HG02623 (cell line): ENCODE results near the gene LTA.
"Not testable (repeated sequence)": the region's sequence is repeated elsewhere in the genome, so short reads cannot be mapped to it uniquely, and the experiment has no call there.

Experiments used
- ATAC-seq: cut with Tn5 transposase; IDR thresholded peaks from one replicate; pipeline ENCODE4 v1.9.1; 2021; ENCODE audit warnings: moderate library complexity; ENCODE audit not compliant: unreplicated experiment

LTA gene

DNA sequence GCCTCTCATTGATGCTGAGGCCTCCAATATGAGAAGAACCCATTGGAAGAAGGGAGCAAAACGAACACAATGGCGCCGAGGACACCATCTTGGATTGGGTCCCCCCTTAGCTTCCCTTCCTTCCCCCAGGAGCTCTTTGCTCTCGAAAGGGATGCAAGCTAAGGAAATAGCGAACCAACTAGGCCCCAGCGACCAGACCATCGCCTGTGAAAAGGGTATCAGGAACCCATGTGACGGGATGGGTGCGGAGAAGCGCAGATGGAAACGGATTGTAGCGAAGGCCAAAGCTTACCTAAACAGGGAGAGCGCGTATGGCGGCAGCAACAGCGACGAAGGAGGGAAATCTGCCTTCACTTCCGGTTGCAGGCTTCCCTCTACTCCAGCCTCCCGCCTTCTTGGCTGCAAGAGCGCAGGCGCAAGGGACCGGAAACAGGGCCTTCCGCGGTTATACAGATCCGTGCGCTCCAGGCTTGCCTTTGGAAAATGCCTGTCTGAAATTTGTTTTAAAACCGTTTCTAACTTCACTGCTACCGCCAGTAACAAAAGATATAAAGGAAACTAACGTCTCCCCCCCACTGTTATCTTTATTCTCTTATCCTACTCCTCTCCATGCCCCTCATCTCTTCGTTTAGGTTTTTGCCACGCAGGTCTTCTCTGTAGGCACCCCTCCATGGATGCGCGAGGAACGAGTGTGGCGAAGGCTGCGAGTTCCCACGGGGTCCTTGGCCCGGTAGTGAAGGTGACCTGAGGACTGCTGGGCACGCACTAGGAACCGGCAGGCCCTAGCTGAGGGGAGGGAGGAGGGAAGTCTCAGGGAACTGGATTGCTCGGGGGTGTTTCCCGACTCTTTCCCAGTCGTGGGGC lies 30.2 kb upstream of the LTA start, which contains the start of gene DDX39B:
DDX39B (minus strand) TSS at position 346 of the 864 bp plus-strand sequence. CDS start 1,471 bp downstream, outside the sequence.
- ATAC-seq = peak; percentile 65

DNA sequence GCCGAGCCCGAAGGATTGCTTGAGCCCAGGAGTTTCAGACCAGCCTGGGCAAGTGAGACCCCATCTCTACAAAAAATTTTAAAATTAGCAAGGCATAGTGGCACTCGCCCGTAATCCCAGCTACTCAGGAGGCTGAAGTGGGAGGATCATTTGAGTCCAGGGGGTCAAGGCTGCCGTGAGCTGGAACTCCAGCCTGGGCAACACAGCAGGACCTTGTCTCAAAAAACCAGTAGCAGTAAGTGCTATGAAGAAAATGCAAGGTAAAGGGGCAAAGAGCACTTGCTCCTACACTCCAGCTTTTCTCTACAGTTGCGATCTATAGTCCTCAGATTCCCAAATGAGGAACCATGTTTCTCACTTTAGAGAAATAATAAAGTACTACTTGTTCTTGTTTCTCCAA lies 28.4 kb upstream of the LTA start:
- ATAC-seq = no peak

DNA sequence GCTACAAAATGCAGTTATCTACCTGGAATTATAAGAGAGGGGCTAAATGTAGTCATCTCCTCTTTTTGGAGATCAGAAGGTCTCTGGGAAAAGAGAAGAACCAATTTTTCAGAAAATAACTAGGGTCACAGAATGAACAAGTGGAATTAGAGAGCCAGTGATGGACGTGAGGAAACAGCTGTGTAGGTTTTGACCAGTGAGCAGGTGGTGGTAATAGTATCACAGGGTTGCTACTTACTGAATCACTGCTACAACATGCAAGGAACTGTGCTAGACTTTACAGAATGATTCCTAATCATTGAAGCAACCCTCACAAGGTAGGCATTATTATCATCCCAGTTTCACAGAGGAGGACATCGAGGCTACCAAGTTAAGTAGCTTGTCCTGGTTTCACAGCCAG lies 27.4 kb upstream of the LTA start:
- no peak for ATAC-seq

DNA sequence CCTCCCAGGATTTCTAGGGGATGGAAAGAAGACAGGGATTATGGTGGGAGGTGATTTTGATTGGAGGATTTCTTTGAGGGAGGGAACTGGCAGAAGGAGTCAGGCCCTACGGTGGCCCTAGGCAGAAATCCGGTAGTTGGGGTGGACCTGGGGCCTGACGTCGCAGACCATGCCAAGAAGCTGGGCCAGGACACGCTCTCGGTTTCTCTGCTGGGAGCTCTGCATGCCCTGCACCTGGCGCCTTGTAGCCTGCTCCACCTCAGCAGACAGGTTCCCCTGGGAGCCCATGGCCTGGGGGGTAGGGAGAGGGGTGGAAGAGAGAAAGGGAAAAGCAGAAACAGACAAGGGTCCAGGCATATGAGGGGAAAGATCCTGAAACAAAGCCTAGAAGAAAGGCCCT lies 26.8 kb upstream of the LTA start:
- no peak for ATAC-seq

DNA sequence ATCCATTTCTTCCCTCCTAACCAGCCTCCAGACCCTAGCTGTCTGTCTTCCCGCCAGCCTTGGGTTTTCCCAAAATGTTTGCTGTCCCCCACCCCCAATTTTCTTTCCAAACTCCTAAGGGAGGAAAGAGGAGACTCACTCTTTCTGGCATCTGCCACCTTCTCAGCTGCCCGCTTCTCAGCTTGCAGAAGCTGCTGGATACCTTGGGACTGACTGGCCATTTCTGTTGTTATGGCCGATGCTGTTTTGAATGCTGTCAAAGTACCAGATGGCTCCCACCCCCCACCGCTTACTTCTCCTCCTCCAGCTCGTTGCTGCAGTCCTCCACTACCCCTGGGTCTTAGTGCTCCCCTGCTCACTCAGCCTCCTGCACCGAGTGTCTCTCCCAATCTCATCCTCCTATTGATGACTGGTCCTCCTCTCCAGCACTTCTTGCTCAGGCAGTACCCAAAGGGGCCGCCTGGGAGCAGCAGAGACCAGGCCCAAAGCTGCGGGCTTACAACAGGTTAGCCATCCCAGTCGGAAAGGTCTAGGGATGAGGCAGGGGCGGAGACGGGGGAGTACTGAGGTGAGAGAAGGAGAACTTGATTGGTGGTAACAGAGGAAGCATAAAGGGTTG lies 25.6 kb upstream of the LTA start, which contains the start of gene ATP6V1G2:
ATP6V1G2 (minus strand) TSS at position 270 of the 619 bp plus-strand sequence; CDS start at position 221, 49 bp downstream.
- ATAC-seq = peak; percentile 43

DNA sequence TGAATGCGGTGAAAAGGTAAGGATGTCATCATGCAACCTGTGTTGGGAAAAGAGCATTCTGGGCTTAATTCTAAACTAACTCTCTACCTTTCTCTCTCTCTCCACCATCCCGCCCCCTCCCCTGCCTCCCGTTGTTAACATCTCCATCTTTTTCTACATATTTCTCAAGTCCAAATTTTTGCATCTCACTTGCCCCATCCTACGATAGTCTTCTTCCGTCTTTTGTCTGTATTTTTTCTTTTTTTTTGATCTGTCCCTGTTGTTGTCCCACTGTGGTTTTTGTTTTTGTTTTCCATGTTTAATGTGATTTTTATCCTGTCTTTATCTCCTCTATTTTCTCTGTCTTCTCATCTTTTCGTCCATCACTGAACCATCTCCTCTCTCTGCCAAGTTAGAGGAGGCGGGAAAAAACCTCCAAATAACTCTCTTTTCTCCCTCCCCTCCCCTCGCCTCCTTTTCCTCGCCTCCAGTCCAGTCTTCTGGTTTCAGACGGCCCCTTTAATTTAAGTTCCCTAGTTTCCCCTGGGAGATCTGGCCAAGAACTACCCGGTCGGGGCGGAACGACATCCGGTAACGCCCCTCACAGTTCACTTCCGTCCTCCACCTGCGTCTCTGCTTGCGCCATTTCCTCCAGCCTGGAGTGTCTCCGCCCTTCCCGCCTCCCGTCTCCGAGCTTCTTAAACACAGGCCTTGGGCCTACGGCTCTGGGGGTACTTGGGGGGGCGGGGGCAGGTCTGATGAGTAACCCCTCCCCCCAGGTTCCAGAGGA lies 24.9 kb upstream of the LTA start, which contains the start of gene NFKBIL1:
NFKBIL1 (plus strand) TSS at position 651 of the 769 bp plus-strand sequence; CDS start at position 738, 87 bp downstream.
- ATAC-seq = peak; percentile 69

DNA sequence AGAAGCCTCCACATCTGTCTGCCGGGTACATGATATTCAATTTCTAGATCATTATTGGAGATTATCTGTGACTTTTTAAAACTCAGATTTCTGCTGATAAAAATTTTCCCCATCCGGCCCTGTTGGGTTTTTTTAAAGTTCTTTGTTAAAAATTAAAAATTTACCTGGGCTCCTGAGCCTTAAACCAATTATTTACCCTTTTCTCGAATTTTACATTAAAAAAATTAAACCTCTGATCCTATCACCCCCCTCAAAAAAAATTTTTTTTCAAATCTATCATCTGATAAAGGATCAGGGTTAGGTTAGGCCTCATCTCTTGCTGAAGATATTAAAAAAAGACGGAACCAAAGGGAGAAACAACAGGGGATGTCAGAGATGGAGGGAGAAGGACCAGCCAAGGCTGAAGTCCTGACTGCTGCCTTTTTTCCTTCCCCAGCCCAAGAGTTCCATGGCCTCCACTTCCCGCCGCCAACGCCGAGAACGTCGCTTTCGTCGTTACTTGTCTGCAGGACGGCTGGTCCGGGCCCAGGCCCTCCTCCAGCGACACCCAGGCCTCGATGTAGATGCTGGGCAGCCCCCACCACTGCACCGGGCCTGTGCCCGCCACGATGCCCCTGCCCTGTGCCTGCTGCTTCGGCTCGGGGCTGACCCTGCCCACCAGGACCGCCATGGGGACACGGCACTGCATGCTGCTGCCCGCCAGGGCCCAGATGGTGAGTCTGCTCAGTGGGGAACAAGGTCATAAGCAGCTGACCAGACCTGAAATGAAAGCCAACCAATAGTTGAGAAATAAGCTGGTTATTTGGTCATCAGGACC lies 24.2 kb upstream of the LTA start:
- ATAC-seq = no peak

DNA sequence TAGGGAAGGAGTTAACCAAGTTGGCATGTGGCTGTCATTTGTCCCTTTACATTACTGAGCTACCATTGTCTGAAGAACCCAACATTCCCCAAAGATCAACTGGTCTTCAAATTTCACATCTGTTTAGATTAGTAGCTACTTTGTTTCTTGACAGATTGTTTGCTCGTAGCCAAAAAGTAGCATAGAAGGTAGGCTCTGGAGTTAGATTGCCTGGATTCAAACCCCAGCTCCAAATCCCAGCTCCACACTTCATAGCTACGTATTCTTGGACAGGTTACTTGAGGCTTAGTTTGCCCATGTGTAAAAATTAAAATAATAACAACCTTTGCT lies 23.6 kb upstream of the LTA start:
- no peak for ATAC-seq

DNA sequence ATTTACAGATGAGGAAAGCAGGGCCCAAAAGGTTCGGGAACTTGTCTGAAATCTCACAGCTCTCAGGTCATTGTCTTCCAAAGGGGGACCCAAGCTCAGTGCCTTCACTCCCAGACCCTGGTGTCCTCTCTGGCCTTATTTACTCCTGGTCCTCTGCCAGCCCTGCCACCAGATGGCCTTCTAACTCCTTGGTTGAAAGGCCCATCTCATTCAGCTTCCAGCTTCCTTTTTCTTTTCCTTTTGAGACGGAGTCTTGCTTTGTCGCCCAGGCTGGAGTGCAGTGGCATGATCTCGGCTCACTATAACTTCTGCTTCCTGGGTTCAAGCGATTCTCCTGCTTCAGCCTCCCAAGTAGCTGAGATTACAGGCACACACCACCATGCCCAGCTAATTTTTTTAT lies 20.7 kb upstream of the LTA start:
- not testable (repeated sequence) for ATAC-seq

DNA sequence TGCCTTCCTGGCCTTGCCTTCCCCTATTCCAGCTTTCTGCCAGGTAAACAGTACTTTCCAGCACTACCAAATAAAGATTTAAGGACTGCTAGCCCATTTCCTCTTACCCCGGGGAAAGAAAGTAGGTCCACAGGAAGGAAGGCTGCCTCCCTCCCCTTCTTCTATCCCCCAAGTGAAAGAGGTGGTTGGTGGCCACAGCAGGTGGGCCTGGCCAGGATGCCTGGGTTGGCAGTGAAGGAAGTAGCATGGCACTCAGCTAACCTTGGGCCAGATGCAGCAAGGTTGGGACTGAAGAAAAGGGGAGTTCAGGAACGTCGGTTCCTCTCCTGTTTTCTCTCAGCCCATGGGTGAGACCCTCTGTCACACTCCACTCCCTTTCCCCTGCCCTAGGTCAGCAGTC lies 15.8 kb upstream of the LTA start:
- no peak for ATAC-seq

DNA sequence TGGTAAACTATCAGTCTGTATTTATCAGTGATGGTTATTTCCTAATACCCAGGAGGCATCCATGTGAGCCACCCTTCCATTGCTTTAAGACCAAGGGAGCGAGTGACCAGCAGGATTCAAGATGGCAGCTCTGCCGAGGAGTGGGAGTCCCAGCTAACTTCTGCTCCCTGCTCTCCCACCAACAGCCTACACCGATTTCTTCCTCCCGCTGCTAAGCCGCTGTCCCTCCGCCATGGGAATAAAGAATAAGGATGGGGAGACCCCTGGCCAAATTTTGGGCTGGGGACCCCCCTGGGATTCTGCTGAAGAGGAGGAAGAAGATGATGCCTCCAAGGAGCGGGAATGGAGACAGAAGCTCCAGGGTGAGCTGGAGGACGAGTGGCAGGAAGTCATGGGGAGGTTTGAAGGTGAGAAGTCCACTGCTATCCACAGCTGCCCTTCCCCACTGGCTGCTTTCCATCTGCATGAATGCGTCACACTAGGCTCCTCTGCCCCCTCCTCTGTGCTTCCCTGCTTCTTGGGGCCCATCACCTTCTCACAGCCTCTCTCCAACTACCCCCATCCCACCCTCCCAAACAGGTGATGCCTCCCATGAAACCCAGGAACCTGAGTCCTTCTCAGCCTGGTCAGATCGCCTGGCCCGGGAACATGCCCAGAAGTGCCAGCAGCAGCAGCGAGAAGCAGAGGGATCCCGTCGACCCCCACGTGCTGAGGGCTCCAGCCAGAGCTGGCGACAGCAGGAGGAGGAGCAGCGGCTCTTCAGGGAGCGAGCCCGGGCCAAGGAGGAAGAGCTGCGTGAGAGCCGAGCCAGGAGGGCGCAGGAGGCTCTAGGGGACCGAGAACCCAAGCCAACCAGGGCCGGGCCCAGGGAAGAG lies 14.4 kb upstream of the LTA start:
- no peak for ATAC-seq

DNA sequence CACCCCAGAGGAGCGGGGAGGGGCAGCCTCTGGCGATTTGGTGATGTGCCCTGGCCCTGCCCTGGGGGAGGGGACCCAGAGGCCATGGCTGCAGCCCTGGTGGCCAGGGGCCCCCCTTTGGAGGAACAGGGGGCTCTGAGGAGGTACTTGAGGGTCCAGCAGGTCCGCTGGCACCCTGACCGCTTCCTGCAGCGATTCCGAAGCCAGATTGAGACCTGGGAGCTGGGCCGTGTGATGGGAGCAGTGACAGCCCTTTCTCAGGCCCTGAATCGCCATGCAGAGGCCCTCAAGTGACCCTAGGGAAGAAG lies 13.8 kb upstream of the LTA start:
- ATAC-seq = no peak

DNA sequence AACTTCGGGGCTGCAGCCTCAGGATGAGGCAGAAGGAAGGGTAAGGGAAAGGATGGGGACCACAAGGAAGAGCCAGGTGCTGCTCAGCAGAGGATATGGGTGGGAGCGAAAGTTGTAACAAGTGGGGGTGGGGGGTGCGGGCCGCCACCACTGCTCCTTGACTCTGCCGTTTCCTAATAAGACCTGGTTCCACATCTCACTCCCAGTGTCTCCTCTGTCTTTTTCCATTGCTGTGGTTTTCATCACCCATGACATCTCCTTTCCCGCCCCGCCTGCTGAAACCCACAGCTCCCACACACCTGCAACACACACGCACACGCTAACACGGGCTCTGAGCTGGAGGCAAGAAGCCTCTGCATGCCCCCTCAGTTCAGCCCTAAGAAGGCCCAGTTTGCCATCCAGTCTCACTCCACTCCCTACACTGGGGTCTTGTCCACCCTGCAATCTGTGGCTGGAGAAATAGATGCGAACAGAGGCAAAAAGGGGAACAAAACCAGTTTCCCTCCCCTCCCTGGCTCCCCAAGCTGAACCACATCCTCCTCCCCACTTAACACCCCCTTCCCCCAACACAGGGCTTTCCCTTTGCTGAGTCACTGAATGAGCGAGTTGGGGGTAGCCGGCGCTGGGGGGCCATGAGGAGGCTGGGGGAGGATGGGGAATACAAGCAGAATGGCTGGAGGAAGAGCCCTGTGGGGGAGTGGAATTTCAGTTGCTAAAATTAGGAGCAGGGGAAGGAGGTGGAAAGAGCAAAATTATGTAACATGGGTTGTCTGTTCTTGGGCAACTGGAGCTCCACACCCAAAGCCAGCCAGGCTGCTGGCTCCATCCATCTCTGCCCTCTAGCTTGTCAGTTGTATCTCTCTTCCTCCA lies 13.2 kb upstream of the LTA start:
- no peak for ATAC-seq

DNA sequence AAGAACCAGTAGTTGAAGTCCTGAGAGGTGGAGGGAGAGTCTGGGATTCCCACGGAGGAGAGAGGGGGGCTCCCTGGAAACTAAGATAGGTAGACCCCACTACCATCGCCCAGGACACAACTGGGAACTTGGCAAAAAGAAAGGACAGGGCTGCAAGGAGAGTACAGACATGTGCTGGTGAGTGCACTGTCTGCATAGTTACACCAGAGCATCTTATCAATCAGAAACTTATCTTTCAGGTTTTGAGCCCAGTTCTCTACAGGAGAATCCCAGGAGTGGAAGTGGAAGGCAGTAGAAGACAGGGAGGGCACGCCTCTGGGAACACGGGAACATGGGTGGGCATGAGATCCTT lies 12.5 kb upstream of the LTA start:
- ATAC-seq = no peak

DNA sequence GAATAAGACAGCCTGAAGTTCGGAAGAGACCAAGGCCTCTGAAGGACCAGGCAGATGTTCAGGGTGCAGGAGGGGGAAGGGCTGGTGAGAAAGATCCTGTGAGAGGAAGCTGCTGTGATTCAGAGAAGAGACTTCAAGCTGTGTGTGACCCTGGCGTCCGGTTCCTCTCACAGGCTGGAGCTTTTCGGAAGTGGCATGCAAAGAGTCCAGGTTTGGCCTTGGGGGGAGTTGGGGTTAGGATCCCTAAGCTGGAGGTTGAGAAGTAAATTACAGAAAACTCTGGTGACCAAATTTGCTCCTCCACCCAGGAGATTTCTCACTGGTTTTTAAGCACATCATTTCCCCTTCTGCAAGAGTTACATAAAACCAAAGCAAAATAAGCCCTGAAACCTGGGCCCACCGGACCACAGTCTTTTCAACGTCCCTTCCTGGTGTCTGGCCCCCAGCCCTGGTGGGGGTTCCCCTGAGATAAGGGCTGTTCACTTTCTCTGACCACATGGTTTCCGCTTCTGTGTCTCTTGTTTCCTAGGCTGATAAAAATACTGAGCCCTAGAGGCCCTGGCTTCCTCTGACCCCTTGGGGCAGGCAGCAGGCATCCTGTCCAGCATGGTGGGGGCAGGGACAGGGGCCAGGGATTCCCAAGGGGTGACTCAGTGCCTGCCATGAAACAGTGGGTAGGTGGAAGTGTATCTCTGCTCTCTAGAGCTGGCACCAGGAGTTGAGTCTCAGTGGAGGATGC lies 12.0 kb upstream of the LTA start:
- peak; percentile 62 for ATAC-seq

DNA sequence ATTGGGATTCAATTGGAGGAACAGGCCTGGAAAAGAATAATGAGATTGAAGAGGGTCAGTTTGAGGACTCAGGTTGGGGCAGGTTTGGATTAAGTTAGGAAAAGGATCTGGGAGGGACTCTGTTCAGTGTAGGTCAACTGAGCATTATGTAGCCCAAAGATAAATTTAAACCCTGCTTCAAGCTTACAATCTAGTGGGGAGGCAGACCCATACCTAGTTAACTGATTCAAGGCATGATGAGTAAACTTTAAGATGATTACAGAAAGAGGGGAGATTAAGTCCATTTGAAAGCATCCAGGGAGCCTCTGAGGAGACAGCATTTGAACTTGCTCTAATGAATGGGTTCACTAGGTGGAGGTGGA lies 11.4 kb upstream of the LTA start:
- no peak for ATAC-seq

DNA sequence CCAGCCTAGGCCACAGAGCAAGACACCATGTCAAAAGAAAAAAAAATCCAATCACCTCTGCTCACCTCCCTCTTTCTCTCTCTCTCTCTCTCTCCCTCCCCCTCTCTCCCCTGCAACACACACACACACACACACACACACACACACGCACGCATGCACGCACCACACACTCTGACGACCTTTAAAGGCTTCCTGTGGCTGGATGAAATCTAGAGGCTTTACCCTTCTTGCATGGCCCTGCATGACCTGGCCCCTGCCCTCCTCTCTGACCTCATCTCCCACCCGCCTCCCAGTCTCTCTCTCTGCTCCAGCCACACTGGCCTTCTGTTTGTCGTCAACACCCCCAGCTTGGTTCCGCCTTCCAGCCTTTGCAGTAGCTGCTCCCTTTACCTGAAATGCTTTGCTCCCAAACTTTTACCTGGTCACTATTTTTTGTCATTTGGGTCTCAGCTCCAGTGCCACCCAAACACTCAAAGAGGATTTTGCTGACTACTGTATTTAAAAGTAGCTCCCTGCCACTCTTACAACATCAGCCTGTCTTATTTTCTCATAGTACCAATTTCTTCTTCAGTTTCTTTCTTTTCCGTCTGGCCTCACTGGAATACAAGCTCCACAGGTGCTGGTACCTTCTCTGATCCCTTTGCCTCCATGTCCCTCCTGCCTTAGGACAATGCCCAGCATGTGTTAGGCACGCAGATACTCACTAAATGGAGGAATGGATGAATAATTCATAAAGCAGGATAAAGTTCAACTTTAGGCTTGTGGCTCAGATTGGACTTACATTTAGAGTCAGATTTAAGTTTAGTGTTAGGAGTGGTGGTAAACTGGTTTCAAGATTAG lies 4.3 kb upstream of the LTA start:
- ATAC-seq = no peak
